ENCODE results near the gene TBC1D9B.
"Not testable (repeated sequence)": the region's sequence is repeated elsewhere in the genome, so short reads cannot be mapped to it uniquely, and the experiment has no call there.

Gene TBC1D9B

DNA sequence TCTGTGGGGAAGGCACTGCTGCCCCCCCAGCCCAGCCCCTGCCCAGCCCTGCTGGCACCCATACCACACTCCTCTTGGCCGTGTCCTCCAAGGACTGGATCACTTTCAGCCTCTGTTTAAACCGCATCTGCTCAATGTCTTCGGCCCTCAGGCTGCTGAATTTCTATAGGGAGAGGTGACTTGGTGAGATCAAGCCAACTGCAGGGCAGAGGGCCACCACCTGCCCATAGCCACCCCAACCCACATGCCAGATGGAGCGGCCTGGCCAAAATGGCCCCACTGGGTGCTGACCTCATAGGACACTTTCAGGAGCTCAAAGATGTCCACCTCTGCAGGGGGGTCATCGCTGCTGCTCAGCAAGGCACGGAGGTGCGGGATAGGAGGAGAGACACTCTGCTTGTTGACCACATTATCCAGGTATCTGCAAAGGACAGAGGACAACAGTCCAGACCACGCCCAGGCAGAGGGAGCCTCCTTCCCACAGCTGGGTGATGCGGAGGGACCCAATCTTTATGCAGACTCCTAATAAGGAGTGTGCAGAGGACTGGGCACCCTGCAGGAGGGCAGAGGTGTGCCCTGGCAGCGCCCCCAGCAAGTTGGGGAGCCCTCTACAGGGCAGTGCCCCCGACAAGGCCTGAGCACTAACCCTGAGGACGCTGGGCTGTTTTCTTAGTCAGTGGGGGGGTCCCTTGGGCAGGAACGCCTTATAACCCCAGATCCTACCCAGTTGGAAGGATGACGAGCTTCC lies 34.7 kb downstream of the TBC1D9B start:
- DNase-seq, result no peak
- Histone ChIP-seq H3K9ac (ENCODE audit: low read length) (no peak overlapping the region), H2BK120ac (ENCODE audit: low read depth, low read length) (no peak overlapping the region), H3K4me1 (ENCODE audit: control insufficient read depth, low read depth, low read length) (no peaks in the 10 kb centered on the region), H2AK5ac (ENCODE audit: low read length) (no peak overlapping the region), H3K79me1 (ENCODE audit: low read length) (no peaks in the 10 kb centered on the region), H3K56ac (ENCODE audit: low read length) (no peak overlapping the region), H2BK15ac (replicated peaks; ENCODE audit: low read depth) (no peak overlapping the region), H3K36me3 (ENCODE audit: control insufficient read depth, insufficient read depth, low read length) (no peaks in the 10 kb centered on the region), H3K23ac (ENCODE audit: low read length) (no peak overlapping the region), H4K5ac (ENCODE audit: low read length) (no peak overlapping the region), H3K4me2 (ENCODE audit: low read length) (no peak overlapping the region), H3K4ac (ENCODE audit: low read depth, low read length) (no peak overlapping the region), H3K27ac (ENCODE audit: low read depth, low read length) (no peak overlapping the region), H4K8ac (ENCODE audit: low read depth, low read length) (no peak overlapping the region), H3K18ac (ENCODE audit: low read length) (no peak overlapping the region), H2BK5ac (ENCODE audit: low read length) (no peak overlapping the region), H3K4me3 (ENCODE audit: low read length) (no peak overlapping the region), H3K79me2 (ENCODE audit: control insufficient read depth, insufficient read depth, low read length) (no peaks in the 10 kb centered on the region), H3K27me3 (ENCODE audit: insufficient read depth, low read length, poor library complexity) (no peaks in the 10 kb centered on the region)
- no CpG with 5 or more reads among the region's 14 CpGs for whole genome bisulfite sequencing (ENCODE audit: extremely low coverage, insufficient coverage, low lambda C conversion rate)

DNA sequence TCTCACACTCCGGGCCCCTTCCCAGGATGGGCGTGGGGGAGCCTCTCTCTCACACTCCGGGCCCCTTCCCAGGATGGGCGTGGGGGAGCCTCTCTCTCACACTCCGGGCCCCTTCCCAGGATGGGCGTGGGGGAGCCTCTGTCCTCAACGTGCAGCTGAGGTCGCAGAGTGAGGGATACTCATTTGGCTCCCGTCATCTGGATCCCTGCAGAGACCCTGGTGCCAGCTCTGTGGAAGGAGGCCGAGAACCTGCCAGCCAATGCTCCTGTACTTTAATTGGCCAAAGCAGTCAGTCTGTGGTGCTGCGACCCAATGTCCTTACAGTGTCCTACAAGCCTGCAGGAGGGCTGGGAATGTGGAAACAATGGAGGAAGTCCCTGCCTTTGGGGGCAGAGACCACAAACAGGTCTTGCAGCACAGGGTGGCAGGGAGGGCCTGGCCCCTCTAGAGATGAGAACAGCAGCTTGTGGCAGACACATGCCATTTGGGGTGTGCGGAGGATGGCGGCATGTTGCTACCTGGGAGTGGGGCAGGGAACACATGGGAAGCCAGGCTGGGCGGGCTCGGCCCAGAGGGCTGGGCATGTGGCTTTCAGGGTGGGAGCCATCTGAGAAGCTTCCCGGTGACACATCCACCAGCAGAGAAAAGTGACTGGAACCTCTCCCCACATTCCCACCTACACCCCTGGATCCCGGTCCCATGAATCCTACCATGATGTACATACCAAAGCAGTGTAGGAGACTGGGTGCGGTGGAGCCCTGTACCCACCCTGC lies 35.5 kb downstream of the TBC1D9B start:
- no peak overlapping the region for H3K18ac ChIP-seq (ENCODE audit: low read length)
- no peaks in the 10 kb centered on the region for H3K36me3 ChIP-seq (ENCODE audit: control insufficient read depth, insufficient read depth, low read length)
- no peaks in the 10 kb centered on the region for H3K79me1 ChIP-seq (ENCODE audit: low read length)
- H3K27ac ChIP-seq (ENCODE audit: low read depth, low read length), result no peak overlapping the region
- H2BK5ac ChIP-seq (ENCODE audit: low read length), result no peak overlapping the region
- no peak overlapping the region for H4K8ac ChIP-seq (ENCODE audit: low read depth, low read length)
- H3K9ac ChIP-seq (ENCODE audit: low read length), result no peak overlapping the region
- no peak overlapping the region for H3K4ac ChIP-seq (ENCODE audit: low read depth, low read length)
- no peak overlapping the region for H2AK5ac ChIP-seq (ENCODE audit: low read length)
- no peak overlapping the region for H3K4me3 ChIP-seq (ENCODE audit: low read length)
- no peaks in the 10 kb centered on the region for H3K27me3 ChIP-seq (ENCODE audit: insufficient read depth, low read length, poor library complexity)
- H3K4me1 ChIP-seq (ENCODE audit: control insufficient read depth, low read depth, low read length), result no peaks in the 10 kb centered on the region
- no CpG with 5 or more reads among the region's 18 CpGs for WGBS (ENCODE audit: extremely low coverage, insufficient coverage, low lambda C conversion rate)
- no peak overlapping the region for H3K56ac ChIP-seq (ENCODE audit: low read length)
- H2BK15ac ChIP-seq (replicated peaks; ENCODE audit: low read depth), result no peak overlapping the region
- no peak overlapping the region for H3K23ac ChIP-seq (ENCODE audit: low read length)
- no peak overlapping the region for H4K5ac ChIP-seq (ENCODE audit: low read length)
- no peaks in the 10 kb centered on the region for H3K79me2 ChIP-seq (ENCODE audit: control insufficient read depth, insufficient read depth, low read length)
- DNase-seq, result no peak
- H2BK120ac ChIP-seq (ENCODE audit: low read depth, low read length), result no peak overlapping the region
- no peak overlapping the region for H3K4me2 ChIP-seq (ENCODE audit: low read length)

DNA sequence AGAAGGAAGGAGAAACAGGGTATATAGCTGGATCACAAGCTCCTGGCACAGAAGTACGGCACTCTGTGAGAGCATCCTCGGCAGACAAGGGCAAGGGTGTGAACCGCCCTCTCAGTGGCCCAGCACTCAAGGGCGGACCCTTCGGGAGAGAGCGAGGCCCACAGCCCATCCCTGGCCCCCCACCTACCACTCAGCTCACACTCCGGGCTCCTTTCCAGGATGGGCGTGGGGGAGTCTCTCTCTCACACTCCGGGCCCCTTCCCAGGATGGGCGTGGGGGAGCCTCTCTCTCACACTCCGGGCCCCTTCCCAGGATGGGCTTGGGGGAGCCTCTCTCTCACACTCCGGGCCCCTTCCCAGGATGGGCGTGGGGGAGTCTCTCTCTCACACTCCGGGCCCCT lies 36.2 kb downstream of the TBC1D9B start:
- H2BK5ac ChIP-seq (ENCODE audit: low read length); H3K4me1 ChIP-seq (ENCODE audit: control insufficient read depth, low read depth, low read length); H4K8ac ChIP-seq (ENCODE audit: low read depth, low read length); H4K5ac ChIP-seq (ENCODE audit: low read length); H3K23ac ChIP-seq (ENCODE audit: low read length); H3K36me3 ChIP-seq (ENCODE audit: control insufficient read depth, insufficient read depth, low read length); H2AK5ac ChIP-seq (ENCODE audit: low read length); H3K4me2 ChIP-seq (ENCODE audit: low read length); H3K56ac ChIP-seq (ENCODE audit: low read length); H3K18ac ChIP-seq (ENCODE audit: low read length); H3K79me2 ChIP-seq (ENCODE audit: control insufficient read depth, insufficient read depth, low read length); DNase-seq; H3K79me1 ChIP-seq (ENCODE audit: low read length); H2BK120ac ChIP-seq (ENCODE audit: low read depth, low read length); H2BK15ac ChIP-seq (replicated peaks; ENCODE audit: low read depth); H3K4me3 ChIP-seq (ENCODE audit: low read length); H3K27me3 ChIP-seq (ENCODE audit: insufficient read depth, low read length, poor library complexity); H3K4ac ChIP-seq (ENCODE audit: low read depth, low read length); H3K27ac ChIP-seq (ENCODE audit: low read depth, low read length); H3K9ac ChIP-seq (ENCODE audit: low read length): not testable (repeated sequence)
- WGBS (ENCODE audit: extremely low coverage, insufficient coverage, low lambda C conversion rate), result no CpG with 5 or more reads among the region's 14 CpGs

GRCh38 chr5:179870952-179871351 lies 36.7 kb downstream of the TBC1D9B start:
- Histone ChIP-seq H3K4ac (ENCODE audit: low read depth, low read length) (no peak overlapping the region), H3K36me3 (ENCODE audit: control insufficient read depth, insufficient read depth, low read length) (no peaks in the 10 kb centered on the region), H4K8ac (ENCODE audit: low read depth, low read length) (no peak overlapping the region), H3K9ac (ENCODE audit: low read length) (no peak overlapping the region), H3K27me3 (ENCODE audit: insufficient read depth, low read length, poor library complexity) (no peaks in the 10 kb centered on the region), H3K27ac (ENCODE audit: low read depth, low read length) (no peak overlapping the region), H2BK120ac (ENCODE audit: low read depth, low read length) (no peak overlapping the region), H3K79me2 (ENCODE audit: control insufficient read depth, insufficient read depth, low read length) (no peaks in the 10 kb centered on the region), H3K79me1 (ENCODE audit: low read length) (no peaks in the 10 kb centered on the region), H2BK15ac (replicated peaks; ENCODE audit: low read depth) (no peak overlapping the region), H3K56ac (ENCODE audit: low read length) (no peak overlapping the region), H3K4me3 (ENCODE audit: low read length) (no peak overlapping the region), H2AK5ac (ENCODE audit: low read length) (no peak overlapping the region), H4K5ac (ENCODE audit: low read length) (no peak overlapping the region), H3K23ac (ENCODE audit: low read length) (no peak overlapping the region), H3K4me1 (ENCODE audit: control insufficient read depth, low read depth, low read length) (no peaks in the 10 kb centered on the region), H3K4me2 (ENCODE audit: low read length) (no peak overlapping the region), H2BK5ac (ENCODE audit: low read length) (no peak overlapping the region), H3K18ac (ENCODE audit: low read length) (no peak overlapping the region)
- WGBS (ENCODE audit: extremely low coverage, insufficient coverage, low lambda C conversion rate), result no CpG with 5 or more reads among the region's 3 CpGs
- no peak for DNase-seq

- no peak overlapping the region for H2BK5ac ChIP-seq (ENCODE audit: low read length)
- no peaks in the 10 kb centered on the region for H3K79me2 ChIP-seq (ENCODE audit: control insufficient read depth, insufficient read depth, low read length)
- H2BK120ac ChIP-seq (ENCODE audit: low read depth, low read length), result no peak overlapping the region
- H4K8ac ChIP-seq (ENCODE audit: low read depth, low read length), result no peak overlapping the region
- no peak overlapping the region for H3K4me2 ChIP-seq (ENCODE audit: low read length)
- H2BK15ac ChIP-seq (replicated peaks; ENCODE audit: low read depth), result no peak overlapping the region
- H3K79me1 ChIP-seq (ENCODE audit: low read length), result no peaks in the 10 kb centered on the region
- H3K23ac ChIP-seq (ENCODE audit: low read length), result no peak overlapping the region
- peak; percentile 80 for DNase-seq
- H3K4me3 ChIP-seq (ENCODE audit: low read length), result no peak overlapping the region
- H3K4me1 ChIP-seq (ENCODE audit: control insufficient read depth, low read depth, low read length), result no peaks in the 10 kb centered on the region
- H3K27ac ChIP-seq (ENCODE audit: low read depth, low read length), result no peak overlapping the region
- H3K36me3 ChIP-seq (ENCODE audit: control insufficient read depth, insufficient read depth, low read length), result no peaks in the 10 kb centered on the region
- no peak overlapping the region for H2AK5ac ChIP-seq (ENCODE audit: low read length)
- H3K9ac ChIP-seq (ENCODE audit: low read length), result no peak overlapping the region
- no peaks in the 10 kb centered on the region for H3K27me3 ChIP-seq (ENCODE audit: insufficient read depth, low read length, poor library complexity)
- WGBS (ENCODE audit: extremely low coverage, insufficient coverage, low lambda C conversion rate), result no CpG with 5 or more reads among the region's 17 CpGs
- no peak overlapping the region for H4K5ac ChIP-seq (ENCODE audit: low read length)
- no peak overlapping the region for H3K4ac ChIP-seq (ENCODE audit: low read depth, low read length)
- no peak overlapping the region for H3K18ac ChIP-seq (ENCODE audit: low read length)
- no peak overlapping the region for H3K56ac ChIP-seq (ENCODE audit: low read length)
Observed at GRCh38 chr5:179870403-179870903, 37.2 kb downstream of the TBC1D9B start.
